HepG2 (cell line): ENCODE results near the gene P3R3URF. TPM values are rescaled to one million over a fixed set of nuclear protein-coding genes. Genes with fewer than 3 reads are reported as not detected.

ENCODE experiments used
- ATF6 ChIP-seq: sonication (generic); formaldehyde crosslinking; conservative IDR thresholded peaks from 2 replicates; pipeline ENCODE4 v1.4.0; 2020; ENCODE audit warnings: missing genetic modification reagents
- ETV6 ChIP-seq: sonication (generic); formaldehyde crosslinking; conservative IDR thresholded peaks from 2 replicates; pipeline ENCODE4 v1.4.0; 2020; ENCODE audit warnings: missing genetic modification reagents
- FOXM1 ChIP-seq: sonication (generic); formaldehyde crosslinking; IDR thresholded peaks from 2 replicates; pipeline ENCODE4 v1.5.0; 2020; ENCODE audit warnings: missing genetic modification reagents
- HMG20B ChIP-seq: conservative IDR thresholded peaks from 2 replicates; pipeline ENCODE4 v1.6.1; 2016; ENCODE audit warnings: missing genetic modification reagents, missing compliant biosample characterization
- PAF1 ChIP-seq: IDR thresholded peaks from 2 replicates; pipeline ENCODE4 v1.6.1; 2016; ENCODE audit warnings: missing genetic modification reagents, missing compliant biosample characterization
- PATZ1 ChIP-seq: sonication (generic); formaldehyde crosslinking; IDR thresholded peaks from 2 replicates; pipeline ENCODE4 v1.4.0; 2020; ENCODE audit warnings: missing genetic modification reagents
- RARA ChIP-seq: IDR thresholded peaks from 2 replicates; pipeline ENCODE4 v1.6.1; 2016; ENCODE audit warnings: missing genetic modification reagents, missing compliant biosample characterization
- RBM39 ChIP-seq: fragments of 200-400 bp; formaldehyde crosslinking; IDR thresholded peaks from one replicate; pipeline ENCODE4 v1.6.1; 2018; ENCODE audit warnings: antibody characterized with exemption, mild to moderate bottlenecking, low read depth, low read length; ENCODE audit not compliant: poor library complexity, severe bottlenecking
- REXO4 ChIP-seq: sonication (generic); formaldehyde crosslinking; IDR thresholded peaks from 2 replicates; pipeline ENCODE4 v1.8.0; 2022; ENCODE audit warnings: missing genetic modification reagents, mild to moderate bottlenecking, borderline replicate concordance
- SOX5 ChIP-seq: IDR thresholded peaks from 2 replicates; pipeline ENCODE4 v1.6.1; 2016; ENCODE audit warnings: borderline replicate concordance
- SRY ChIP-seq: sonication (generic); formaldehyde crosslinking; IDR thresholded peaks from 2 replicates; pipeline ENCODE4 v1.8.0; 2022; ENCODE audit warnings: mild to moderate bottlenecking, missing genetic modification reagents
- ZC3H4 ChIP-seq: sonication (generic); formaldehyde crosslinking; IDR thresholded peaks from 2 replicates; pipeline ENCODE4 v1.4.0; 2020; ENCODE audit warnings: missing genetic modification reagents, borderline replicate concordance
- ZNF260 ChIP-seq: sonication (generic); formaldehyde crosslinking; IDR thresholded peaks from 2 replicates; pipeline ENCODE4 v1.4.0; 2020; ENCODE audit warnings: missing genetic modification reagents, low read depth, mild to moderate bottlenecking, borderline replicate concordance
- ZNF33A ChIP-seq: sonication (generic); formaldehyde crosslinking; IDR thresholded peaks from 2 replicates; pipeline ENCODE4 v1.5.1; 2020; ENCODE audit warnings: missing genetic modification reagents, mild to moderate bottlenecking, moderate library complexity, borderline replicate concordance
- ZNF562 ChIP-seq: sonication (generic); formaldehyde crosslinking; IDR thresholded peaks from 2 replicates; pipeline ENCODE4 v1.8.0; 2022; ENCODE audit warnings: missing genetic modification reagents, borderline replicate concordance
- ZNF780A ChIP-seq: sonication (generic); formaldehyde crosslinking; IDR thresholded peaks from 2 replicates; pipeline ENCODE4 v1.8.0; 2022; ENCODE audit warnings: mild to moderate bottlenecking, missing genetic modification reagents, moderate library complexity
- ZSCAN22 ChIP-seq: sonication (generic); formaldehyde crosslinking; IDR thresholded peaks from 2 replicates; pipeline ENCODE4 v1.4.0; 2020; ENCODE audit warnings: mild to moderate bottlenecking, missing genetic modification reagents
- polyA plus RNA-seq, 8 experiments: library from polyadenylated mRNA; depleted of rRNA in 3 of 8; stranded (reverse) in 7 of 8; unstranded in 1 of 8; fragments of >200 nt; fragmentation: Illumina TruSeq in 4 of 8; extraction: Trizol in 4 of 8; gene quantifications; 2 replicates each; pipeline versions ENCODE4 v1.2.1 to v1.2.3, GENCODE V29; 2011 to 2016; ENCODE audit warnings: low read depth in 4 of 8, missing spikeins in 1 of 8, mixed read lengths in 1 of 8; ENCODE audit not compliant: insufficient read depth in 1 of 8
- total RNA-seq, 5 experiments: library from RNA; depleted of rRNA; stranded (reverse); fragments of >200 nt; fragmentation: Illumina TruSeq; extraction: Trizol; gene quantifications; 2 replicates each; pipeline ENCODE4 v1.2.3, GENCODE V29; 2016; ENCODE audit warnings: low read depth in 1 of 5
- TF ChIP-seq, protein P1 (sequence below): IDR thresholded peaks from 2 replicates; pipeline ENCODE4 v1.6.1; 2016; ENCODE audit warnings: low read depth
- TF ChIP-seq, protein P2 (sequence below): sonication (generic); formaldehyde crosslinking; IDR thresholded peaks from 2 replicates; pipeline ENCODE4 v1.5.0; 2020; ENCODE audit warnings: missing genetic modification reagents
- TF ChIP-seq, protein P3 (sequence below): sonication (generic); formaldehyde crosslinking; IDR thresholded peaks from 2 replicates; pipeline ENCODE4 v1.5.0; 2020; ENCODE audit warnings: mild to moderate bottlenecking, missing genetic modification reagents

Gene P3R3URF
- total and polyA plus RNA-seq, 2 of the 13 experiments (the other 11 are each of a cell fraction or from before 2014, with no cell fraction given) = not detected

- no peak for TF ChIP-seq PATZ1
- TF ChIP-seq FOXM1 = no peak
- peak; percentile 90 for TF ChIP-seq ZSCAN22
- TF ChIP-seq, protein P1, sequence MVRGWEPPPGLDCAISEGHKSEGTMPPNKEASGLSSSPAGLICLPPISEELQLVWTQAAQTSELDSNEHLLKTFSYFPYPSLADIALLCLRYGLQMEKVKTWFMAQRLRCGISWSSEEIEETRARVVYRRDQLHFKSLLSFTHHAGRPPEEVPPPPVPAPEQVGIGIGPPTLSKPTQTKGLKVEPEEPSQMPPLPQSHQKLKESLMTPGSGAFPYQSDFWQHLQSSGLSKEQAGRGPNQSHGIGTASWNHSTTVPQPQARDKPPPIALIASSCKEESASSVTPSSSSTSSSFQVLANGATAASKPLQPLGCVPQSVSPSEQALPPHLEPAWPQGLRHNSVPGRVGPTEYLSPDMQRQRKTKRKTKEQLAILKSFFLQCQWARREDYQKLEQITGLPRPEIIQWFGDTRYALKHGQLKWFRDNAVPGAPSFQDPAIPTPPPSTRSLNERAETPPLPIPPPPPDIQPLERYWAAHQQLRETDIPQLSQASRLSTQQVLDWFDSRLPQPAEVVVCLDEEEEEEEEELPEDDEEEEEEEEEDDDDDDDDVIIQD = no peak
- TF ChIP-seq RBM39 = no peak
- TF ChIP-seq, protein P2, sequence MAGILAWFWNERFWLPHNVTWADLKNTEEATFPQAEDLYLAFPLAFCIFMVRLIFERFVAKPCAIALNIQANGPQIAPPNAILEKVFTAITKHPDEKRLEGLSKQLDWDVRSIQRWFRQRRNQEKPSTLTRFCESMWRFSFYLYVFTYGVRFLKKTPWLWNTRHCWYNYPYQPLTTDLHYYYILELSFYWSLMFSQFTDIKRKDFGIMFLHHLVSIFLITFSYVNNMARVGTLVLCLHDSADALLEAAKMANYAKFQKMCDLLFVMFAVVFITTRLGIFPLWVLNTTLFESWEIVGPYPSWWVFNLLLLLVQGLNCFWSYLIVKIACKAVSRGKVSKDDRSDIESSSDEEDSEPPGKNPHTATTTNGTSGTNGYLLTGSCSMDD (CRISPR knock-in tag) = no peak
- no peak; the same call in 1 of the 2 replicates for TF ChIP-seq SRY (CRISPR knock-in tag)
- TF ChIP-seq ZNF260 (CRISPR knock-in tag) = no peak
- no peak for TF ChIP-seq ETV6 (CRISPR knock-in tag)
- no peak for TF ChIP-seq ATF6 (CRISPR knock-in tag)
- TF ChIP-seq, protein P3, sequence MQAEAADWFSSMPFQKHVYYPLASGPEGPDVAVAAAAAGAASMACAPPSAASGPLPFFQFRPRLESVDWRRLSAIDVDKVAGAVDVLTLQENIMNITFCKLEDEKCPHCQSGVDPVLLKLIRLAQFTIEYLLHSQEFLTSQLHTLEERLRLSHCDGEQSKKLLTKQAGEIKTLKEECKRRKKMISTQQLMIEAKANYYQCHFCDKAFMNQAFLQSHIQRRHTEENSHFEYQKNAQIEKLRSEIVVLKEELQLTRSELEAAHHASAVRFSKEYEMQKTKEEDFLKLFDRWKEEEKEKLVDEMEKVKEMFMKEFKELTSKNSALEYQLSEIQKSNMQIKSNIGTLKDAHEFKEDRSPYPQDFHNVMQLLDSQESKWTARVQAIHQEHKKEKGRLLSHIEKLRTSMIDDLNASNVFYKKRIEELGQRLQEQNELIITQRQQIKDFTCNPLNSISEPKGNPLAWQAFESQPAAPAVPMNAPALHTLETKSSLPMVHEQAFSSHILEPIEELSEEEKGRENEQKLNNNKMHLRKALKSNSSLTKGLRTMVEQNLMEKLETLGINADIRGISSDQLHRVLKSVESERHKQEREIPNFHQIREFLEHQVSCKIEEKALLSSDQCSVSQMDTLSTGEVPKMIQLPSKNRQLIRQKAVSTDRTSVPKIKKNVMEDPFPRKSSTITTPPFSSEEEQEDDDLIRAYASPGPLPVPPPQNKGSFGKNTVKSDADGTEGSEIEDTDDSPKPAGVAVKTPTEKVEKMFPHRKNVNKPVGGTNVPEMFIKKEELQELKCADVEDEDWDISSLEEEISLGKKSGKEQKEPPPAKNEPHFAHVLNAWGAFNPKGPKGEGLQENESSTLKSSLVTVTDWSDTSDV = no peak
- TF ChIP-seq PAF1 (CRISPR knock-in tag) = no peak
- peak; percentile 31; the same call in 1 of the 2 replicates for TF ChIP-seq RARA (CRISPR knock-in tag)
- TF ChIP-seq HMG20B (CRISPR knock-in tag) = 0 out of 2 replicates have a peak, but pooled peaks have one; percentile 20
- TF ChIP-seq ZNF33A (CRISPR knock-in tag) = no peak
- no peak for TF ChIP-seq ZC3H4 (CRISPR knock-in tag)
- no peak for TF ChIP-seq ZNF780A
- TF ChIP-seq ZNF562 = no peak
- no peak for TF ChIP-seq SOX5 (CRISPR knock-in tag)
- TF ChIP-seq REXO4 (CRISPR knock-in tag) = no peak
Measured at GRCh38 chr1:46197964-46198811, 21.9 kb upstream of the P3R3URF start, which contains the start of gene POMGNT1 (continued).
